Stimulated activated CD8-positive, alpha-beta memory T cell treated with anti-CD3 and anti-CD28 coated beads, Interleukin-7, amount 100 ng/mL, for 4 hours (primary cell): Measurements from ENCODE around the gene SLU7.
"Not testable (repeated sequence)": the region's sequence is repeated elsewhere in the genome, so short reads cannot be mapped to it uniquely, and the experiment has no call there.

Experiments used
- DNase-seq, 2 donors: peaks; one replicate each; pipeline ENCODE4 v3.0.0-alpha.2; 2020; ENCODE audit warnings: low read depth in 2 of 2

SLU7 gene

GRCh38 chr5:160450164-160450932, 31.5 kb upstream of the SLU7 start:
- no peak for DNase-seq

GRCh38 chr5:160449458-160449857, 30.6 kb upstream of the SLU7 start:
- no peak for DNase-seq

- DNase-seq: no peak
Observed at GRCh38 chr5:160448886-160449285, 30.0 kb upstream of the SLU7 start.

- no peak for DNase-seq
Observed at GRCh38 chr5:160445751-160446150, 26.9 kb upstream of the SLU7 start.

- no peak for DNase-seq
Observed at GRCh38 chr5:160445132-160445531, 26.3 kb upstream of the SLU7 start.

- no peak for DNase-seq
Observed at GRCh38 chr5:160444407-160444806, 25.5 kb upstream of the SLU7 start.

GRCh38 chr5:160442824-160443431, 24.0 kb upstream of the SLU7 start:
- DNase-seq: no peak

GRCh38 chr5:160441311-160441781, 22.5 kb upstream of the SLU7 start:
- DNase-seq: no peak

GRCh38 chr5:160439205-160439600, 20.3 kb upstream of the SLU7 start:
- peak; percentile 80 to 86 for DNase-seq

- peak; percentile 29 to 54 for DNase-seq
Observed at GRCh38 chr5:160438316-160439204, 19.7 kb upstream of the SLU7 start.

GRCh38 chr5:160437271-160437670, 18.4 kb upstream of the SLU7 start:
- DNase-seq: no peak

- DNase-seq: not testable (repeated sequence)
Observed at GRCh38 chr5:160436661-160437060, 17.8 kb upstream of the SLU7 start.

- no peak for DNase-seq
Observed at GRCh38 chr5:160436017-160436416, 17.1 kb upstream of the SLU7 start.

GRCh38 chr5:160435532-160435931, 16.7 kb upstream of the SLU7 start:
- no peak for DNase-seq

GRCh38 chr5:160434022-160434531, 15.2 kb upstream of the SLU7 start:
- no peak for DNase-seq

GRCh38 chr5:160432787-160433186, 13.9 kb upstream of the SLU7 start:
- DNase-seq: no peak

GRCh38 chr5:160432196-160432595, 13.3 kb upstream of the SLU7 start:
- DNase-seq: no peak

GRCh38 chr5:160427607-160428006, 8.7 kb upstream of the SLU7 start:
- no peak for DNase-seq

- no peak for DNase-seq
Observed at GRCh38 chr5:160423099-160423498, 4.2 kb upstream of the SLU7 start.

GRCh38 chr5:160421625-160422258, 2.9 kb upstream of the SLU7 start, which contains the start of gene PTTG1:
TSS of gene PTTG1 (plus strand) at chr5:160421855. CDS start at chr5:160422313, 458 bp downstream.
- DNase-seq: peak; percentile 76 to 85

- DNase-seq: no peak
Observed at GRCh38 chr5:160420331-160420610, 1.4 kb upstream of the SLU7 start.
